HG02943 (cell line): Measurements from ENCODE around the gene SAP30BP.
A peak's percentile ranks its signal among the peaks of the same experiment; 100 is the strongest.

ENCODE experiments used
- ATAC-seq: cut with Tn5 transposase; IDR thresholded peaks from one replicate; pipeline ENCODE4 v1.9.1; 2021; ENCODE audit warnings: mild to moderate bottlenecking, low read depth, moderate library complexity; ENCODE audit not compliant: unreplicated experiment

Gene SAP30BP

DNA sequence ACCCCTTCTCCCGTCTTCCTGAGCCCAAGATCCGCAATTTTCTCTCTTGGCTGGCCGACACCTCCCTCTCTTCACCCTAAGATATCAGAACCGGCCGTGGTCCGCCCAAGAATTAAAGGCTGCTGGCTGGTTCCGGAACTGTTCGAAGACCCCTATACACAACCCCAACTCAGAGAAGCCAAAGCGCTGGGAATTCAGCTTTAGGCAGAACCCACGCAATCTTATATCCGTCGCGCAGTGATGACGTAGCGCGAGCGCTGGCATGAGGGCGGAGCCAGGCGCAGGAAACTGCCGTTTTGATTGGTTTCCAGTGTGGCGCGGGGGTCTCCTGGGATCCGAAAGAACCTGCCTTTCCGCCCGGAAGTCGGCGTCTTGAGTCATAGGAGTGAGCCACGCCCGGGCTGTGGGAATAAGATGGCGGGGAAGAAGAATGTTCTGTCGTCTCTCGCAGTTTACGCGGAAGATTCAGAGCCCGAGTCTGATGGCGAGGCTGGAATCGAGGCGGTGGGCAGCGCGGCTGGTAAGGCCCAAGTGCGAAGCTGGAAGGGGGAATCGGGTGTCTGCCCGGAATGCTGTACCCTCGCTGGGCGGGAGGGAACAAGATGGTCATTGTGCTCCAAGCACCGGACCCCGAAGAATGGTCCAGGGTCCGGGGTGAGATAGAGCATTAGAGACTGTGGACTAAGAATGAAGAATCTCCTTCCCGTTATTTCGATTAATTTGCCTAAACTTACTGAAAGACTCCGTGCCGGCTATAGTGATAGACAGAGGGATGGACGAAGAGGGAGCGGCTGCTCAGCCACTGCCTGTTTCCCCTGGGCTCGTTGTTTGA, at the start of gene SAP30BP, which contains the start of gene RECQL5:
Gene SAP30BP (plus strand): TSS at position 380 of the 832 bp plus-strand sequence. CDS start 35 bp downstream, at position 415.
Gene RECQL5 (minus strand): TSS at position 196 of the 832 bp plus-strand sequence. CDS start 597 bp downstream, outside the sequence.
- peak; percentile 75 for ATAC-seq

DNA sequence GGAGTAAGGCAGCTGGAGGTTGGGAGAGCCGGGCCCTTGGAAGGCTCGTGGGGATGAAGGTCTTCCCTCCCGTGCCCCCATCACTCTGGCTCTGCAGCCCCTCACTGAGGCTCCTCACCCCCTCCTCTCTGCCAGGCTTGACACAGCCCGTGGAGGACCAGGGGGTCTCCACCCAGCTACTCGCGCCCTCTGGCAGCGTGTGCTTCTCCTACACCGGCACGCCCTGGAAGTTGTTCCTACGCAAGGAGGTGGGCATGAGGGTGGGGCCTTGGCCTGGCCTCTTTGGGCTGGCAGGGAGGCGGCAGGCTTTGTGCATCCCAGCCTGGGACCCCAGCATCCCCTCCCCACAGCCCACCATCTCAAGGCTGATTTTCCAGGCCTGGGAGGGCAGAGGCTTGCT, 49.5 kb upstream of the SAP30BP start:
- ATAC-seq, result no peak

DNA sequence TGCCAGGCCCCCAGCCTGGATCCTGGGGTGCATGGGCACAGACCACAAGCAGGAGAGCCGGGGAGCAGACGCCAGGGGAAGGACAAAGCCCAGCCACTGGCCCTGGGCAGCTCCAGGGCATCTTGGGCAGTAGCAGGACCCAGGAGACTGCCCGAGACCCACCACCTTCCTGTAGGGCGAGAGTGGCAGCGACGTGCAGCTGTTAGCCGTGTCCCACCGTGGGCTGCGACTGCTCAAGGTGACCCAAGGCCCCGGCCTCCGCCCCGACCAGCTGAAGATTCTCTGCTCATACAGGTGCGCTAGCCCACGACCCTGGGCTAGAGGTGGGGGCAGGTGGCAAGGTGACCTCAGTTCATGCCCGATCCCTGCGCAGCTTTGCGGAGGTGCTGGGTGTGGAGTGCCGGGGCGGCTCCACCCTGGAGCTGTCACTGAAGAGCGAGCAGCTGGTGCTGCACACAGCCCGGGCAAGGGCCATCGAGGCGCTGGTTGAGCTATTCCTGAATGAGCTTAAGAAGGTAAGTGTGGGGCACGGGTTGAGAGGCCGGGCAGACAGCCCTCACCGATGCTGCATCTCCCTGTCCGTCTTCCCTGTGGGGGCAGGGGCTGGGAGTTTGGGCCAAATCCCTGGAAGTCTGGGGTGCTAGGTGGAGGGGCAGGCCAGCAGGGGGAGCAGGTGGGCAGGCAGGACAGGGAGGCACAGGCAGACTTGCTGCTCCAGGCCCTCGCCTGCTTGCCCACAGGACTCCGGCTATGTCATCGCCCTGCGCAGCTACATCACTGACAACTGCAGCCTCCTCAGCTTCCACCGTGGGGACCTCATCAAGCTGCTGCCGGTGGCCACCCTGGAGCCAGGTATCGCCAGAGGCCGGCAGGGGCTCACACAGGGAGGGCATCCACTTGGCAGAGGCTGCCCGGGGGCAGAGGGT, 47.4 kb upstream of the SAP30BP start:
- no peak for ATAC-seq

DNA sequence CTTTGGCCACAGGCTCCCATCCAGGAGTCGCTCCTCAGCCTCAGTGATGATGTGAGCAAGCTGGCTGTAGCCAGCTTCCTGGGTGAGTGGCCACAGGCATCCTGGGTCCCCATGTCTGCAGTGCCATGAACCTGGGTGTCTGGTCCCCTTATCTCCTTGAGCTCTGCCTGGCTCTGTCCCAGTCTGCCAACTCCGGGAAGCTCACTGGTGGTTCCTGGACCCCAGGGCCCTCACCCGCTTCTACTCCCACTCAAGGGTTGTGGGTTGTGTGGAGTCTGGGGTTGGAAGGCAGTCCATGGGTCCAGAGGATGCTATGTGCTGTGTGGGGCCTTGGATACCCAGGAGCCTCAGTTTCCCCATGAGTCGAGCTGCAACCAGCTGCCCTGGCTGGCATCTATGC, 45.6 kb upstream of the SAP30BP start:
- ATAC-seq, result no peak

DNA sequence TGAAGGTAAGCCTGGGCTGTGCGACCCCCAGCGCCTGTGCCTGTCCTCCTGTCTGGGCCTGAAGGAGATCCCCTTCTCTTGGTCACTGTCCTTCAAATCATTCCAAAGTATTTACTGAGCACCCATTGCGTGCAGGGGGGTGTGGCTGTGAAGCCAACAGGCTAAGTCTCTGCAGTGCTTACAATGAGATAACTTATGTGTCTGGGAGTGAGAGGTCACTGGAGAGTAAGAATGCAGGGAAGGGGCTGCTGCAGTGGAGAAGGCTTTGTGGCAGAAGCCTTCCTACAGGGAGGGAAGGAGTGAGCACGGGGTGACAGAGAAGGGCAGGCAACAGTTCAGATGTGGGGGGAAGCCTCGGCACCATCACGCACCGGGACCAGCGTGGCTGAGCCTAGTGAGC, 45.1 kb upstream of the SAP30BP start:
- ATAC-seq, result no peak

DNA sequence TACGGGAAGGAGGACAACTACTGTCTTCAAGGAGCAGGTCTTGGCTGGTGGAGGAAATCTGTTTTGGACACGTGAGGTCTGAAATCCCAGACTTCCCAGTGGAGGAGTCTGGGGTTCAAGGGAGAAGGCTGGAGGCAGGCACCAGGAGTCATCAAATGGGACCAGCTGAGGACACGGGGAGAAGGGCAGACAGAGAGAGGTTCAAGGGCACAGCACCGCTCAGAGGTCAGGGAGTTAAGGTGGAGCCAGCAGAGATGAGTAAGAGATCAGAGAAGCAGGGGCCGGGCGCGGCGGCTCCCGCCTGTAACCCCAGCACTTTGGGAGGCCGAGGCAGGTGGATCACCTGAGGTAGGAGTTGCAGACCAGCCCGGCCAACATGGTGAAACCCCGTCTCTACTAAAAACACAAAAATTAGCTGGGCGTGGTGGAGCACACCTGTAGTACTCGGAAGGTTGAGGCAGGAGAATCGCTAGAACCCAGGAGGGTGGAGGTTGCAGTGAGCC, 44.3 kb upstream of the SAP30BP start:
- ATAC-seq, result no peak

DNA sequence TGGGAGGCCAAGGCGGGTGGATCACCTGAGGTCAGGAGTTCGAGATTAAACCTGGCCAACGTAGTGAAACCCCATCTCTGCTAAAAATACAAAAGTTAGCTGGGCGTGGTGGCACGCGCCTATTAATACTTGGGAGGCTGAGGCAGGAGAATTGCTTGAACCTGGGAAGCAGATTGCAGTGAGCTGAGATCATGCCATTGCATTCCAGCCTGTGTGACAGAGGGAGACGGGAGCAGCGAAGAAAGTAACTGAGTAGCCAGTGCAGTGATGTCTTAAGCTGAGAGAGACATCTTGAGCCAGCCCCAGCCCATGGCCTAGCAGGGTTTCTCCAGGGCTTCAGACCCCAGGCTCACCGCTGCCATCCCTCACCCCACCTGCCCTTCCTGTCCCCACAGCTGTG, 43.8 kb upstream of the SAP30BP start:
- no peak for ATAC-seq

DNA sequence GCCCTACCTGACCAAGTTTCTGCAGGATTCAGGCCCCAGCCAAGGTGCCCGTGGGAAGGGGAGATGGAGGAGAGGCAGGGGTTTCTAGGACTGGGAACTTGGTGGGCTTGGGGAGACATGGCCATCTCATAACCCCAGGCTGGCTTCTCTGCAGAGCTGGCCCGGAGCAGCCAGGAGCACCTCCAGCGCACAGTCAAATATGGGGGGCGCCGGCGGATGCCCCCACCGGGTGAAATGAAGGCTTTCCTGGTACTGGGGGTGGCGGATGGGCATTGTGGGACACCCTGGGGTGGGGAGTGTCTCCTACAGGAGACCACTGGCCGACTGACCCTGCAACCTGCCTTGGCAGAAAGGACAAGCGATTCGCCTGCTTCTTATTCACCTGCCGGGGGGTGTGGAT, 43.1 kb upstream of the SAP30BP start:
- ATAC-seq, result no peak

DNA sequence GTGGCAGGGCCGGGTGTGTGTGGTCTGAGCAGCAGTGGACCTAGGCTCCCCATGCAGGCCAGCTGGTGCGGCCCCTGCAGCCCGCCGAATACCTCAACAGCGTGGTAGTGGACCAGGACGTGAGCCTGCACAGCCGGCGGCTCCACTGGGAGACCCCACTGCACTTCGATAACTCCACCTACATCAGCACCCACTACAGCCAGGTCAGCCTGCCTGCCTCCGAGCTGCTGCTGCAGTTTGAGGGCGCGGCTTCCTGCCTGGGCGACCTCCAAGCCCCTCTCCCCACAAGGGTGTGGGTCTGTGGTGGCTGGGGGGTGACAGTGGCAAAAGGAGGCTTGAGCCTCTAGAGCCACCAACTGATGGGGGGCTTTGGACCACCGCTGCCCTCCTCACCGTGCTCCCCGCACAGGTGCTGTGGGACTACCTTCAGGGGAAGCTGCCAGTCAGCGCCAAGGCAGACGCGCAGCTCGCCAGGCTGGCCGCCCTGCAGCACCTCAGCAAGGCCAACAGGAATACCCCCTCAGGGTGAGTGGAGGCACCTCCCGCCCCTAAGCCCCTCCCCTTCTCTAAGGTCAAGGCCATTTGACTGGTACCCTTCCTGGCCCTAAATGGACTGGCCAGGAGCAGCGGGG, 42.3 kb upstream of the SAP30BP start:
- no peak for ATAC-seq

DNA sequence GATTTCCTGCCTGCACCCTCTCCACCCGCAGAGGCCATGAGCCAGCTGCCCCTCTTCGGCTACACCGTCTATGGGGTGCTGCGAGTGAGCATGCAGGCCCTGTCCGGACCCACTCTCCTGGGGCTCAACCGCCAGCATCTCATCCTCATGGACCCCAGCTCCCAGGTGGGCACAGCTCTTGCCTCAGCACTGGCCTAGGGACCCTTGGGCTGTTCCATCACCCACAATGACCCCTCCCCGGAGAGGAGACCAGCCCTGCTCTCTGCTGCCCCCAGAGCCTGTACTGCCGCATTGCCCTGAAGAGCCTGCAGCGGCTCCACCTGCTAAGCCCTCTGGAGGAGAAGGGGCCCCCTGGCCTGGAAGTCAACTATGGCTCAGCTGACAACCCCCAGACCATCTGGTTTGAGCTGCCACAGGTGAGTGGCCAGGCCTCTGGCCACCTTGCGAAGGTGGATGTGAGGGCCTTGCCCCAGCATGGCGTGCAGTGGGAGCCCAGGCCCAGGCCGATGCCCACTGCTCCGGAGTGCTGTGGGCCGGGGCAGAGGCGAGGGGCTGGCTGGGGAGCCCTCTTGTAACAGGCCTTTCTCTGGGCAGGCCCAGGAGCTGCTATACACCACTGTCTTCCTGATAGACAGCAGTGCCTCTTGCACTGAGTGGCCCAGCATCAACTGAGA, 41.2 kb upstream of the SAP30BP start:
- ATAC-seq, result no peak

DNA sequence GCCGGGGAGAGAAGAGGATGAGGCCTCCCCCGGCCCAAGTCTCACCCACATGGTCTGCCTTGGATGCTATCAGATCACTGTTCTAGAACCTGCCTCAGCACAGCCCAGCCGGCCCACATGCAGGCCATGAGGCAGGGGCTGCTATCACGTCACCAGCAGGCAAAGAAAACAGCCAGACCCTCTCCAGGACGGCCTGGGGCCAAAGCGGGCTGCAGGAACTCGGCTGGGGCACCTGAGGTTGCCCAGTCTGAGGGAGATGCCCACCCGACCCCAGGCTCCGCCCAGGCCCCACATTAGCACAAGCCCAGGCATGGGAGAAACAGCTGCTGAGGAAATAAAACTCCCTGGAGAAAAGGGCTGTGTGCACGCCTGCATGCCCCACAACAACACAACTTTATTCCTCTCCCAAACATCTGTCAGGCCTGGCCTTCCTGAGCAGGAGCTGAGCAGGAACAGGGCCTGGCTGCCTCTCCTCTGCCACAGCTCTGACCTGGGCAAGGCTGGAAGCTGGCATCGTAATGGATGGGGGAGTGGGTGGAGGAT, 40.6 kb upstream of the SAP30BP start:
- no peak for ATAC-seq

DNA sequence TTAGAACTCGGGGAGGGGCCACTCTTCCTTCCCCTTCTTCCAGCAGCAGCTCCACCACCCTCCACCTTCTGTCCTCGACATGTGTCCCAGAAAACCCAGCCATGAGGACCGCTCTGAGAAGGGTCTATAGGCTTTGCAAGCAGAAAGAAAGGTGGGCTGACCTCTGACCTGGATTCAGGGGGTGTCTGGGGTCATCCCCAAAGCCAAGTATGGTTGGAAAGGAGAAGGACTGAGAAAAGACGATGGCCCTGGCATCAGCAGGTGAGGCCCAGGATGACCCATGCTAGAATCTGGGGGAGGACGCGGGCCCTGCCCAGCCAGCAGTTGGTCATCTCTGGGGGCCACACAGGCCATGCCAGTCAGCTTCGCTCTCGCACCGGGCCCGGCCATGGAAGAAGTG, 40.0 kb upstream of the SAP30BP start:
- no peak for ATAC-seq

DNA sequence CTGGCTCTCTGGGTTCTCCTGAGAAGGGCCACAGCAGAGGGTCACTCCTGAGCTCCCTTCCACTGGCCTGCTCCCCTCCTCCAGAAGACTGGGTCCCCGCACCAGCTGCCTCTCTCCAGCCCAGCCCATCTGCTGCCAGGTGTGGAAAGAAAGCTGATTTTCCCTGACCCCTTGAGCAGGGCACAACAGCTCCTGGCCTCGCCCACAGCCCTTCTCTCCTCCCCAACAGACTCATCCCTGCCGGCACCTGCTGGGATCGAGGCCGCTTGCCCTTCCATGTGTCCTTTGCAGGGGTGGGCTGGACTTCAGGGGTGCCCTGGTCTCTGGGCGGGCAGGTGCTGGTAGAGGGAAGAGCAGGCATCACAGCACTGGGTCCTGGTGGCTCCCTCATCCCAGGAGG, 38.7 kb upstream of the SAP30BP start:
- no peak for ATAC-seq

DNA sequence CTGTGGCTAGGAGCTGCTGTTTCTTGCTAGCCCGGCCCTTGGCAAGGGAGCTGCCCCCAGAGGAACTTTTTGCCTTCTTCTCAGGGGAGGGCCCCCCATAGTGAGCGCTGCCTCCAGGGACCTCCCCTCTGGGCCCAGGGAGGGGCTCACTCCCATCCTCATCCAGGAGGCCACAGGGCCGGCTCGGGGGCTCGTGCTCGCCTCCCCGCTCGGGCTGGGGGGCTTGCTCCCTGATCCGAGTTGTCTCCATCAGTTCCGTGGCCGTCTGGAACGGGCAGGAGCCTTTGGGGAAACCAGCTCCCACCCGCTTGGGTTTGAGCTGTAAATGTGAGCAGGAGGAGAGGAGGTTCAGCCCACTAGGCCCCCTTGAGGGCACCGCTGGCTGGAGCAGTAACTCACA, 38.0 kb upstream of the SAP30BP start:
- no peak for ATAC-seq

DNA sequence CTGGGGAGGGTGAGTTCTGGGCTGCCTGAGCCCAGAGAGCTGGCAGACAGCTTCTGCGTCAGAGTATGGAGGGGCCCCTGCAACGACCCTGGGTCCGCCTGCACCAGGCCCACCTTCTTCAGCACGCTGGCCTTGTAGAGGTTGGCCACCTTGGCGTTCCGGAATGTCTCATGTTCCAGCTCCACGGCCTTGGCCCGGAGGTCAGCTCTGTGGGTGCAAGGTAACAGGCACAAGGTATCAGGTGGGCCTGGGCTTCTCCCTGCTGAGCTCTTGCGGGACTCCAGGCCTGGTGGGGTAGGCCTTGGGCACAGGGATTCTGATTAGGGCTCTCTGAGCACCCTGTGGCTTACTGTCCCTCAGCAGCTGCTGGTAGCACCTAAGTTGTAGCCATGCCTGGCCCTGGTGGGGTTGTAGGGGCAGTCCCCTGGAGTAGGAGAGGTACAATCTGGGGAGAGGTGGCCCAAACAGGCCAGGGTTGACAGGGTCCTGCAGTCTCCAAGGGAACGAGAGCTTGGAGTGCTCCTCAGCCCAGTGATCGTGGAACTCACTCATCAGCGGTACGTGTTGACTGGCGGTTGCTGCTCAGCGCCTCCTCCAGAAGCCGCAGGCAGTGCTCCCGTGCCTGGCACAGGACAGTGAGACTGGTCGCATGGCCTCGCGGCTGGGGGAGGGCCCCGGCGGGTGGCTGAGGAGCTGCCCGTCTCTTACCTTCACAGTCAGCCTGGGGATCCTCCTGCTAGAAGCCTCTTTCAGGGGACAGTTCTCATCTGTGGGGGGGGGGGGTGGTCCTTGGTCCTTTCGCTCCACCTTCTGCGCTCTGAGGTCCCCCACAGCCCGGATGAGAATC, 36.8 kb upstream of the SAP30BP start:
- ATAC-seq, result no peak

DNA sequence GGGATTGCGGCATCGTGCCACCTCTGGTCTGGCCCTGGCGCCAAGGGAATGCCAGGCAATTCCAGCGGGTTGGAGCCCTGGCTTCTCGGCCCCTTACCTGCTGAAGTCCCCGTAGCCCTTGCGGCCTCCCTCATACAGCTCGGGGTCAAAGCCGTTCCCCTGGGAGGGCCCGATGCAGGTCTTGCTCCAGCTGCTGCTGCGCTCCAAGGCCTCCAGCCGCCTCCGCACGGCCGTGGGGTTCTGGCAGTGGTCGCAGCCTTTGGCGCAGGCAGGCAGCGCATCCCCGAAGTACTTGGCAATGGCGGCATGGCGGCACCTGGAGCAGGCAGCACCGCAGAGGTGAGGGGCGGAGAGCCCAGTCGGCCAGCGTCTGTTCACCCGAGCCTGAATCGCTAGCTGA, 35.8 kb upstream of the SAP30BP start:
- ATAC-seq, result no peak

DNA sequence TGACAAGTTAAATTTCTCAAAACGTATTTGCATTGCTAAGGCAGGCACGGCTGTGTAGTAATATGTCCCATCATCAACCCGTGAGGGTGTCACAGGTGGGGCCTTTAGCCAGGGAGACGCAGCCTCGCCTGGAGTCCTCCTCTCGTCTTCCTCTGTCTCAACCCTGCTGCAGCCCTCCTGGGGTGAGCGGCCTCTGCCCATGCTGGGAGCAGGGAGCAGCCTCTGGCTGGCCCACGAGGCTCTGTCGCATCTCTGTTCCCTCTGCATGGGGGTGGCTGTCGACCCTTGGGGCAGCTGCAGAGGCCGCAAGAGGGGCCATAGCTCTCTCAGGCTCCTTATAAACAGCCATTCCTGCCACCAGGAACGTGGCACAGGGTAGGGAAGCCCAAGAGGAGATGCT, 34.7 kb upstream of the SAP30BP start:
- ATAC-seq, result no peak

DNA sequence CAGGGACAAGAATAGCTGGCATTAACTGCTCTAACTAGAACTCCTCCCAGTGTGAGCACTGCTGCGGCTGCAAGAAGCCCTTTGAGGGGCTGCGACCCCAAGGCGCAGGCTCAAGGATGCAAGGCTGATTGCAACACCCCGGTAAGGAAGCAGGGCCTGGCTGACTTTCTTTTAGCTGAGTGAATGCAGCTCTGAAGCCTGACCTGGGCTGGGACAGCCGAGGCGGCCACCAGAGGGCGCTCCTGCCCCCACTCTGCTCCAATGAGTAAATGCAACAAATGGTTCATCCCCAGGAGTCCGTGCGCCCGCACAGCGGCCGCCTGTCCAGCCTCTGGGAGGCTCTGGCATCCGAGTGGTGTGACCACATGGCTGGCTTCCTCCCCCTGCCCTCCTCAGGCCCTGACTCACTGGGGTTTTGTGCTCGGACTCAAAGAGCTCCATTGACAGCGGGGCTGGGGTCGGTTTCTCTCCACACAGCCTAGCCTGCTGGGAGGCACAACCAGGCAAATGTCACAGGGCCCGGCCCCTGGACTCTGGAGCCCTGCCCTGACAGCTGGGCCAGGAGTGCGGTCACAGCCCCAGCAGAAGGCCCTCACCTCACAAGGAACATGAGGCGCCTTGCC, 34.2 kb upstream of the SAP30BP start, which contains the start of gene SMIM5:
Gene SMIM5 (plus strand): TSS at position 572 of the 623 bp plus-strand sequence. CDS start 6,768 bp downstream, outside the sequence.
- ATAC-seq, result no peak
